IPS-NIHi11 (cell line): Measurements from ENCODE around the gene SLC9A9.

Experiments used
- DNase-seq: peaks from one replicate; pipeline ENCODE4 v3.0.0; 2012; ENCODE audit warnings: mixed read lengths, low spot score

The SLC9A9 gene

DNA sequence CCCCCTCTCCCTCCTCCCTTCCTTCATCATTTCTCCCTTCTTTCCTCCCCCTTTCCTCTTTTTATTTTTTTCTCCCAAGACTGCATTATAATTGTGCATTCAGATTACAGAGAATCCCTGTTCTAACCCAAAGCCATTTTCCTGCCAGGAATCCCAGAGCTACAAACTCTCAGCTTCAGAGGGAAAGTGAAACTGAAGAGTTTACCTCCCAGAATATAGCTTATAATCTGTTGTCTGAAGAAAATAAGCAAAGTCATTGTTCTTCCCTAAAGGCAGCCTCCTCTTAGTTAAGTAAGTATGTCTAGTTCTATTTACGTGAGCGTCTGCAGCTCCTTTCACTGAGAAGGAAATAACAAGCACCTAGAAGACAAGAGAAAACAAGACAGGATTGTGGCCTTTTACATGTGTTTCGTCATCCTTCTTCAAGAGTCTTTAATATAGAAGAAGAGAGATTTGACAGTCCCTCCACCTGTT is 631.5 kb downstream of the SLC9A9 start:
- no peak for DNase-seq
